ENCODE measurements around the gene LRRC8D.

GRCh38 chr1:89953131-89953626, 132.3 kb downstream of the LRRC8D start:
- TF ChIP-seq POLR2A (IDR thresholded peaks at IDR 0.05; ENCODE audit: low read length) (no peak), GATA1 (IDR thresholded peaks at IDR 0.05; ENCODE audit: low read depth, low read length) (no peak)
